BLaER1 treated with 17β-estradiol and CSF1 and Interleukin-3, amounts not matched to agents 10 nM and 100 nM (cell line): ENCODE results near the gene GNPAT.

ENCODE experiments used
- H3K27ac ChIP-seq, 11 experiments: shearing (Covaris generic); formaldehyde crosslinking; 2 replicates each; pipeline ENCODE4 v1.8.1; 2022
- H3K27me3 ChIP-seq, 11 experiments: shearing (Covaris generic); formaldehyde crosslinking; 2 replicates each; pipeline ENCODE4 v1.8.1; 2022
- H3K36me3 ChIP-seq, 11 experiments: shearing (Covaris generic); formaldehyde crosslinking; 2 replicates each; pipeline ENCODE4 v1.8.1; 2022
- H3K4me1 ChIP-seq, 10 experiments: shearing (Covaris generic); formaldehyde crosslinking; 2 replicates each; pipeline ENCODE4 v1.8.1; 2022
- H3K4me2 ChIP-seq, 11 experiments: shearing (Covaris generic); formaldehyde crosslinking; 2 replicates each; pipeline ENCODE4 v1.8.1; 2022
- H3K4me3 ChIP-seq, 10 experiments: shearing (Covaris generic); formaldehyde crosslinking; 2 replicates each; pipeline ENCODE4 v1.8.1; 2022
- H3K9ac ChIP-seq, 11 experiments: shearing (Covaris generic); formaldehyde crosslinking; 2 replicates each; pipeline ENCODE4 v1.8.1; 2022
- H3K9me3 ChIP-seq, 11 experiments: shearing (Covaris generic); formaldehyde crosslinking; replicated peaks in 1 of 11; 2 replicates each; pipeline ENCODE4 v1.8.1; 2022
- H4K20me1 ChIP-seq, 11 experiments: shearing (Covaris generic); formaldehyde crosslinking; 2 replicates each; pipeline ENCODE4 v1.8.1; 2022
- Cebpa-rat ChIP-seq, 11 experiments: shearing (Covaris generic); IDR thresholded peaks; 2 replicates each; pipeline ENCODE4 v1.8.1; 2022

Gene GNPAT

DNA sequence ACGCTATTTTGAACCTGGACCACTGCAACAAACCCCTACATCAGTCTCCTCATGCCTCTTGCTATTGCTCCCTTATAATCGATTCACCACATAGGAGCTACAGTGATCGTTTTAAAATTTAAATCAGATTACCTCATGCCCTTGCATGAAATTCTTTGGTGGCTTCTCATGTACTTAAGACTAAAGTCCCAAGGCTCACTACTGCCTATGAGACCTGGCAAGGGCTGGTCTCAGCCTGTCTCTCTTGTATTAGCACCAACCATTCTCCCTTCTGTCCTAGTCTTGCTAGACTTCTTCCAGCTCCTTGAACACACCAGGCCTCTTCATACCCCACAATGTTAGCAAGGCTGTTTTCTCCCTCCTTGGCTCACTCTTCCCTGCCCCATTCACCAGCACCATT, 6.5 kb upstream of the GNPAT start:
- H3K9ac ChIP-seq, result no peak overlapping the region
- H3K9me3 ChIP-seq, result no peaks in the 10 kb centered on the region
- H4K20me1 ChIP-seq, result peaks cover 0 to 9% (median 0%) of the 10 kb centered on the region in 11 experiments; a peak in 5 of 22 replicates
- no peak overlapping the region for H3K27ac ChIP-seq
- H3K36me3 ChIP-seq, result peaks cover 55 to 88% (median 75%) of the 10 kb centered on the region in 11 experiments
- TF ChIP-seq Cebpa-rat (IDR thresholded peaks at IDR 0.05), result no peak
- no peak overlapping the region for H3K4me3 ChIP-seq
- H3K4me1 ChIP-seq, result peaks cover 25 to 44% (median 30%) of the 10 kb centered on the region in 10 experiments
- H3K27me3 ChIP-seq, result no peaks in the 10 kb centered on the region
- H3K4me2 ChIP-seq, result no peak overlapping the region

DNA sequence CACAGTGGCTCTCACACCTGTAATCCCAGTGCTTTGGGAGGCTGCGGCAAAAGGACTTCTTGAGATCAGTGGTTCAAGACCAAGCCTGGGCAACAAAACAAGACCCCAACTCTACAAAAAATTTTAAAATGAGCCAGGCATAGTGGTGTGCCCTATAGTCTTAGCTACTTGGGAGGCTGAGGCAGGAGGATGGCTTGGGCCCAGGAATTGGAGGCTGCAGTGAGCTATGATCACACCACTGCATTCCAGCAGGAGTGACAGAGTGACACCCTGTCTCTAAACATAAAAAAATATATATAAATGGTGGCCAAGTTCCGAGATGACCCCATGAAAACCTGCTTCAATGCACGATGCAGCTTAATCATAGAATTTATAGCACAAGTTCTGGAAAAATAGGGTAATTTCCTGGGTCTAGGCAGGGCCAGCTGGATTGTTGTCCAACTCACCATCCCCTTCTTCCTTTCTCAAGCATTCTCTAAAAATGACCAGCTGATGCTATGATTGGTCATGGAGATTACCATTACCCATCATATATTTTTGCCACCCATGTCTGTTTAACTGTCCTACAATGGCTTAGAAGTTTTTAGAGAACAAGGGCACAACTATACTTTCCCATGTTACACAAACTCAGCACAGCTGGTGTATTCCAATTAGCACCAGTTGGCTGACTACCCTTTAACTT, 5.3 kb upstream of the GNPAT start:
- Histone ChIP-seq H3K9me3 (no peaks in the 10 kb centered on the region), H3K4me3 (no peak overlapping the region), H4K20me1 (peaks cover 0 to 6% (median 0%) of the 10 kb centered on the region in 11 experiments; a peak in 5 of 22 replicates), H3K27me3 (no peaks in the 10 kb centered on the region), H3K9ac (no peak overlapping the region), H3K36me3 (peaks cover 46 to 77% (median 65%) of the 10 kb centered on the region in 11 experiments), H3K4me2 (no peak overlapping the region), H3K4me1 (peaks cover 36 to 53% (median 40%) of the 10 kb centered on the region in 10 experiments), H3K27ac (no peak overlapping the region)
- TF ChIP-seq Cebpa-rat (IDR thresholded peaks at IDR 0.05), result no peak

GRCh38 chr1:231236208-231236591, 4.8 kb upstream of the GNPAT start:
- TF ChIP-seq Cebpa-rat (IDR thresholded peaks at IDR 0.05), result no peak
- Histone ChIP-seq H3K27ac (no peak overlapping the region), H3K4me2 (no peak overlapping the region), H4K20me1 (peaks cover 0 to 6% (median 0%) of the 10 kb centered on the region in 11 experiments; a peak in 3 of 22 replicates), H3K9me3 (no peaks in the 10 kb centered on the region), H3K4me3 (no peak overlapping the region), H3K9ac (no peak overlapping the region), H3K4me1 (peaks cover 36 to 53% (median 40%) of the 10 kb centered on the region in 10 experiments), H3K36me3 (peaks cover 42 to 72% (median 60%) of the 10 kb centered on the region in 11 experiments), H3K27me3 (no peaks in the 10 kb centered on the region)

- H3K4me2 ChIP-seq, result peak overlapping the region in 1 of 11 experiments; percentile 14; a peak in 3 of 22 replicates
- no peak overlapping the region for H3K9ac ChIP-seq
- peaks cover 0 to under 1% (median 0%) of the 10 kb centered on the region in 11 experiments; a peak in 3 of 22 replicates for H4K20me1 ChIP-seq
- no peaks in the 10 kb centered on the region for H3K9me3 ChIP-seq
- peaks cover 40 to 64% (median 53%) of the 10 kb centered on the region in 11 experiments for H3K36me3 ChIP-seq
- no peak overlapping the region for H3K4me3 ChIP-seq
- no peak overlapping the region for H3K27ac ChIP-seq
- no peaks in the 10 kb centered on the region for H3K27me3 ChIP-seq
- TF ChIP-seq Cebpa-rat (IDR thresholded peaks at IDR 0.05), result no peak
- H3K4me1 ChIP-seq, result peaks cover 33 to 54% (median 41%) of the 10 kb centered on the region in 10 experiments
Observed at GRCh38 chr1:231236938-231237337, 4.1 kb upstream of the GNPAT start.

DNA sequence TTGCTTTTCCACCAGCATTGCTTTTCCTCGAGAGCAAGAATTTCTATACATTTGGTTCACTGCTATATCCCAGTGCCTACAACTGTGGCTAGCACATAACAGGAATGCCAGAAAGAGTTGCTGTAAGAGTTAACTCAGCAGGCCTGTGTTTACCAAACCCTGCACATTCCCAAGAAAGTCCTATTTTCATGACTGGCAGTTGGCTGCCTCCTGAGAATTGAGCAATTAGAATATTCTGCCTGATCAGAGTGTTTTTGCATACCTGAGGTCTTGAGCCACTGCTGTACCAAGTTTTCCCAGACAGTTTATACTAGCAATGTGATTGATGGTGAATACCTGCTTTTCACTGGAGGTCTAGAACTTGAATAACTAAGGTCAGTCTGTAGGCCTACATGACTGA, 2.7 kb upstream of the GNPAT start:
- H3K9ac ChIP-seq, result no peak overlapping the region
- no peak overlapping the region for H3K27ac ChIP-seq
- H3K36me3 ChIP-seq, result peaks cover 40 to 61% (median 53%) of the 10 kb centered on the region in 11 experiments
- peaks cover 0 to 9% (median 0%) of the 10 kb centered on the region in 11 experiments; a peak in 6 of 22 replicates for H4K20me1 ChIP-seq
- no peak overlapping the region; a peak in 1 of 20 replicates for H3K4me3 ChIP-seq
- H3K9me3 ChIP-seq, result no peaks in the 10 kb centered on the region
- no peaks in the 10 kb centered on the region for H3K27me3 ChIP-seq
- peaks cover 33 to 55% (median 41%) of the 10 kb centered on the region in 10 experiments for H3K4me1 ChIP-seq
- TF ChIP-seq Cebpa-rat (IDR thresholded peaks at IDR 0.05), result no peak
- H3K4me2 ChIP-seq, result no peak overlapping the region

GRCh38 chr1:231240531-231240882, 505 bp upstream of the GNPAT start:
- H3K4me1 ChIP-seq, result peaks cover 32 to 49% (median 39%) of the 10 kb centered on the region in 10 experiments
- peaks cover 39 to 65% (median 53%) of the 10 kb centered on the region in 11 experiments for H3K36me3 ChIP-seq
- H3K4me3 ChIP-seq, result peak overlapping the region; percentile 80 to 91 (median 85)
- H3K9me3 ChIP-seq, result peaks cover 0 to 4% (median 0%) of the 10 kb centered on the region in 11 experiments; a peak in 1 of 22 replicates
- H3K9ac ChIP-seq, result peak overlapping the region; percentile 82 to 94 (median 88)
- TF ChIP-seq Cebpa-rat (IDR thresholded peaks at IDR 0.05), result no peak
- H3K27ac ChIP-seq, result peak overlapping the region; percentile 78 to 94 (median 89)
- peaks cover 0 to 18% (median 5%) of the 10 kb centered on the region in 11 experiments; a peak in 8 of 22 replicates for H4K20me1 ChIP-seq
- H3K4me2 ChIP-seq, result peak overlapping the region; percentile 75 to 98 (median 89)
- no peaks in the 10 kb centered on the region for H3K27me3 ChIP-seq

DNA sequence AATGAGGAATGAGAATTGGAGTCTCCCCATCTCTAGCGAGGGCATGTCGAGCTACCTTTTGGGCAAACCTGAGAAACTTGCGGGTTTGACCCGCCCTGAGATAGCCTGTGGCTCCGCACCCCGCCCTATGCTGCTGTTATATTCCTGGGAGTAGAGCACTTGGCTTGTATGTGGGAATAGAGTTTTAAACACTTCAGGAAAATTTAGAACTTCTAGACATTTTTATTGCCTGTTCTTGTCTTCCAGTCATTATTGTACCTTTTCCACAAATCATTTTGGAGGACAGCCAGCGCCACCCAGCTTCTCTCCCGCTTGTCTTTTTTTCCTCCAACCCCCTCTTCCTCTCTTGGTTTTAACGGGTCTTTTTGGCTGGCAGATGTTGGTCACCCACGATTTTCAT, 738 bp downstream of the GNPAT start:
- no peaks in the 10 kb centered on the region for H3K27me3 ChIP-seq
- H4K20me1 ChIP-seq, result peaks cover 0 to 19% (median 5%) of the 10 kb centered on the region in 11 experiments; a peak in 9 of 22 replicates
- peaks cover 30 to 65% (median 50%) of the 10 kb centered on the region in 11 experiments for H3K36me3 ChIP-seq
- H3K4me2 ChIP-seq, result peak overlapping the region; percentile 75 to 98 (median 88)
- H3K4me3 ChIP-seq, result peak overlapping the region; percentile 80 to 91 (median 85)
- no peak for TF ChIP-seq Cebpa-rat (IDR thresholded peaks at IDR 0.05)
- H3K9me3 ChIP-seq, result peaks cover 0 to 5% (median 0%) of the 10 kb centered on the region in 11 experiments; a peak in 1 of 22 replicates
- H3K4me1 ChIP-seq, result peaks cover 32 to 42% (median 36%) of the 10 kb centered on the region in 10 experiments
- H3K9ac ChIP-seq, result peak overlapping the region; percentile 82 to 94 (median 88)
- peak overlapping the region; percentile 78 to 94 (median 89) for H3K27ac ChIP-seq

- peaks cover 0 to 5% (median 0%) of the 10 kb centered on the region in 11 experiments; a peak in 1 of 22 replicates for H3K9me3 ChIP-seq
- H3K4me3 ChIP-seq, result peak overlapping the region; percentile 80 to 91 (median 85)
- no peaks in the 10 kb centered on the region for H3K27me3 ChIP-seq
- peak overlapping the region; percentile 75 to 98 (median 88) for H3K4me2 ChIP-seq
- peaks cover 29 to 39% (median 32%) of the 10 kb centered on the region in 10 experiments for H3K4me1 ChIP-seq
- TF ChIP-seq Cebpa-rat (IDR thresholded peaks at IDR 0.05), result no peak
- peaks cover 30 to 65% (median 50%) of the 10 kb centered on the region in 11 experiments for H3K36me3 ChIP-seq
- H4K20me1 ChIP-seq, result peaks cover 0 to 27% (median 5%) of the 10 kb centered on the region in 11 experiments; a peak in 10 of 22 replicates
- H3K27ac ChIP-seq, result peak overlapping the region in 8 of 11 experiments; percentile 18 to 94 (median 88); a peak in 10 of 22 replicates
- H3K9ac ChIP-seq, result peak overlapping the region; percentile 82 to 94 (median 88); a peak in 18 of 22 replicates
Observed at GRCh38 chr1:231242516-231243198, 1.6 kb downstream of the GNPAT start.

- H3K36me3 ChIP-seq, result peaks cover 58 to 86% (median 78%) of the 10 kb centered on the region in 11 experiments
- H3K9ac ChIP-seq, result no peak overlapping the region
- H3K4me2 ChIP-seq, result no peak overlapping the region
- H3K27ac ChIP-seq, result no peak overlapping the region
- H3K4me1 ChIP-seq, result peaks cover 0 to 4% (median 0%) of the 10 kb centered on the region in 10 experiments; a peak in 2 of 20 replicates
- H3K27me3 ChIP-seq, result no peaks in the 10 kb centered on the region
- H4K20me1 ChIP-seq, result peaks cover 0 to 41% (median 7%) of the 10 kb centered on the region in 11 experiments; a peak in 9 of 22 replicates
- H3K4me3 ChIP-seq, result no peak overlapping the region
- no peak for TF ChIP-seq Cebpa-rat (IDR thresholded peaks at IDR 0.05)
- peaks cover 0 to 5% (median 0%) of the 10 kb centered on the region in 11 experiments; a peak in 1 of 22 replicates for H3K9me3 ChIP-seq
Observed at GRCh38 chr1:231248778-231249177, 7.8 kb downstream of the GNPAT start.
